GM12801 (cell line): Measurements from ENCODE around the gene GPR25.

Source experiments
- TF ChIP-seq, protein P1 (sequence below): IDR thresholded peaks from one replicate; pipeline ENCODE4 v1.5.1; 2011; ENCODE audit warnings: control low read depth; ENCODE audit not compliant: insufficient read length; ENCODE audit errors: extremely low read depth

The GPR25 gene

DNA sequence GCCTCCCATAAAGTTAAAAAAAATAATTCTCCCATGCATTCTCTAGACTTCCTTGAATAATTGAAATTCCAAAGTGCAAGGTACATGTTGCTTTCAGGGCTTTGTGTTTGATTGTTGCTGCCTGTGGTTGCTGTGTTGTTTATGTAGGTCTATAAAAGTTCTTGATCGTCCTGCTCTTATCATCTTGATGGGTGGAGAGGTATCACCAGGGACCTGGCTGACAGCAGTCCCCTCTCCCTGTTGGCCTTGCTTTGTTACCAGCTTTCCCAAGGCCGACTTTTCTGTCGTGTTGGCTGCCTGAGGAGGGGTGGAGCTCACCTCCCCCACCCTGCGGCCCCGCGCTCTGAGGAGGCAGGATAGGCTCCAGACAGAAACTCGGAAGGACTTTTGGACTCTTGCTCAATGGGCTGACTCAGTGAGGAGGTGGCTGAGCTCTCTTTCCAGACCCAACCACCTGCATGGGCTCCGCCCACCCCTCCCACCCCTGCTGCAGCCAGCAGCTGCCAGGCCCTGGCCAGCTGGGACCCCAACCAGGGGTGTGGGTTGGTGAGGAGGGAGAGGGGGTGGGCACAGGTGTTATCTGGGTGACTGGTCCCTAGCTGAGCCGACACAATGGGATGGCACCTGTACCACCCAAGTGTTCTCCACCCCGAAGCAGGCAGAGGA, 23.9 kb downstream of the GPR25 start:
- TF ChIP-seq, protein P1, sequence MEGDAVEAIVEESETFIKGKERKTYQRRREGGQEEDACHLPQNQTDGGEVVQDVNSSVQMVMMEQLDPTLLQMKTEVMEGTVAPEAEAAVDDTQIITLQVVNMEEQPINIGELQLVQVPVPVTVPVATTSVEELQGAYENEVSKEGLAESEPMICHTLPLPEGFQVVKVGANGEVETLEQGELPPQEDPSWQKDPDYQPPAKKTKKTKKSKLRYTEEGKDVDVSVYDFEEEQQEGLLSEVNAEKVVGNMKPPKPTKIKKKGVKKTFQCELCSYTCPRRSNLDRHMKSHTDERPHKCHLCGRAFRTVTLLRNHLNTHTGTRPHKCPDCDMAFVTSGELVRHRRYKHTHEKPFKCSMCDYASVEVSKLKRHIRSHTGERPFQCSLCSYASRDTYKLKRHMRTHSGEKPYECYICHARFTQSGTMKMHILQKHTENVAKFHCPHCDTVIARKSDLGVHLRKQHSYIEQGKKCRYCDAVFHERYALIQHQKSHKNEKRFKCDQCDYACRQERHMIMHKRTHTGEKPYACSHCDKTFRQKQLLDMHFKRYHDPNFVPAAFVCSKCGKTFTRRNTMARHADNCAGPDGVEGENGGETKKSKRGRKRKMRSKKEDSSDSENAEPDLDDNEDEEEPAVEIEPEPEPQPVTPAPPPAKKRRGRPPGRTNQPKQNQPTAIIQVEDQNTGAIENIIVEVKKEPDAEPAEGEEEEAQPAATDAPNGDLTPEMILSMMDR = no peak

DNA sequence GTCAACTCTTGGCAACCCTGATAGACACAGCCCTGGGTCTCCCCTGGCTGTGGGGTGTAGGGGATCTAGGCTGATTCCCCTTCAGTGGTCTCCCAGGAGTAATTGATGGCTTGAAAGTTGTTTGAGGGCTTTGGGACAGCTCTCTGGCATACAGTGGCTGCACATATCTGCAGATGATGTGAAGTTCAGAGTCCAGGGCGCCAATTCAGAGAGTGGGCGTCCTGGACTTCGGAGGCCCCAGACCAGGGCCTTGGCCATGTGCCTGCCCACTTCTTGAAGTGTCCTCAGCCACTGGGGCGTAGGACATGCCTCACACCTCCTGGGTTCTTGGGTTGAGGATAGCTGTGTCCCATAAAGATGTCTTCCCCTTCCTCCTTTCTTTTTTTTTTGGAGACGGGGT, 24.5 kb downstream of the GPR25 start:
- TF ChIP-seq, protein P1 = no peak

GRCh38 chr1:200899015-200899386, 26.2 kb downstream of the GPR25 start:
- TF ChIP-seq, protein P1 = no peak

- TF ChIP-seq, protein P1 = no peak
These were observed 26.7 kb downstream of the GPR25 start for GRCh38 chr1:200899451-200899915.

- TF ChIP-seq, protein P1 = no peak
These were observed 27.4 kb downstream of the GPR25 start for GRCh38 chr1:200899954-200900867.

DNA sequence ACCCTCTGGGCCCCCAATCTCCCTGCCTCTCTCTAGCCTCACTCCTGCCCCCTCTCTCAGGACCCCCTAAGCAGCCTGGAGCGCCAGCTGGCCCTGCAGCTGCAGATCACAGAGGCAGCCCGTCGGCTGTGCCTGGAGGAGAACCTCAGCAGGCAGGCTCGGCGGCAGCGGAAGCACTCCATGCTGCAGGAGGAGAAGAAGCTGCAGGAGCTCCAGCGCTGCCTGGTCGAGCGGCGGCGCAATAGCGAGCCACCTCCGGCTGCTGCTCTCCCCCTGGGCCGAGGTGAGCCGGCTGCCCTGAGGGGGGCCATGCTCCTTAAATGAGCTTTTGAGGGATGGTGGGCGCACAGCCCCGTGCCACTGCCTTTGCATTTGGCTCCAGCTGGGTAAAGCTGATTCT, 28.1 kb downstream of the GPR25 start:
- TF ChIP-seq, protein P1 = no peak

- TF ChIP-seq, protein P1 = no peak
These were observed 28.6 kb downstream of the GPR25 start for GRCh38 chr1:200901350-200901749.
